Natural killer cell (primary cell): ENCODE results near the gene PIM3. TPM values are rescaled to one million over a fixed set of nuclear protein-coding genes. Genes with fewer than 3 reads are reported as not detected.
"Not testable (repeated sequence)": the region's sequence is repeated elsewhere in the genome, so short reads cannot be mapped to it uniquely, and the experiment has no call there.

Experiments used
- ATAC-seq, 3 donors: fragments of 150-1000 bp in 2 of 3; fragments of 200-7000 bp in 1 of 3; cut with Tn5 transposase; 1 replicate in 1 of 3; 2 replicates in 2 of 3; pipeline ENCODE4 v1.10.0; 2021; ENCODE audit warnings: mild to moderate bottlenecking in 2 of 3, moderate library complexity in 2 of 3
- DNase-seq, 2 donors: peaks; one replicate each; pipeline versions ENCODE4 v3.0.0 to v3.0.0-alpha.2; 2013 to 2021; ENCODE audit warnings: mixed read lengths in 1 of 2
- H3K27ac ChIP-seq: one replicate; pipeline ENCODE4 v1.5.1; 2013; ENCODE audit warnings: mild to moderate bottlenecking, low read length
- H3K27me3 ChIP-seq: one replicate; pipeline ENCODE4 v1.6.1; 2013; ENCODE audit warnings: low read length; ENCODE audit not compliant: control insufficient read depth, insufficient read depth
- H3K36me3 ChIP-seq: one replicate; pipeline ENCODE4 v1.6.1; 2013; ENCODE audit warnings: low read length; ENCODE audit not compliant: control insufficient read depth, insufficient read depth
- H3K4me1 ChIP-seq: one replicate; pipeline ENCODE4 v1.6.1; 2013; ENCODE audit warnings: low read length; ENCODE audit not compliant: control insufficient read depth, insufficient read depth
- H3K4me3 ChIP-seq: one replicate; pipeline ENCODE4 v1.5.1; 2013; ENCODE audit warnings: low read length
- H3K9me3 ChIP-seq: one replicate; pipeline ENCODE4 v1.6.1; 2013; ENCODE audit warnings: low read length; ENCODE audit not compliant: control insufficient read depth, insufficient read depth
- H3K27ac Mint-ChIP-seq, 2 donors: one replicate each; pipeline ENCODE4 v1.8.0; 2022; ENCODE audit warnings: mild to moderate bottlenecking in 2 of 2, mixed read lengths in 2 of 2, moderate library complexity in 1 of 2
- H3K27me3 Mint-ChIP-seq, 2 donors: one replicate each; pipeline ENCODE4 v1.8.0; 2022; ENCODE audit warnings: low read depth in 2 of 2, mixed read lengths in 2 of 2
- H3K36me3 Mint-ChIP-seq: one replicate; pipeline ENCODE4 v1.8.0; 2022; ENCODE audit warnings: mixed read lengths
- H3K4me1 Mint-ChIP-seq, 2 donors: one replicate each; pipeline ENCODE4 v1.8.0; 2022; ENCODE audit warnings: mixed read lengths in 2 of 2
- H3K4me3 Mint-ChIP-seq: one replicate; pipeline ENCODE4 v1.8.0; 2022; ENCODE audit warnings: mild to moderate bottlenecking, moderate library complexity, mixed read lengths
- H3K9me3 Mint-ChIP-seq, 2 donors: one replicate each; pipeline ENCODE4 v1.8.0; 2022; ENCODE audit warnings: mixed read lengths in 2 of 2
- CTCF ChIP-seq: fragments of 200-600 bp; IDR thresholded peaks from one replicate; pipeline ENCODE4 v1.8.0; 2022; ENCODE audit warnings: antibody characterized with exemption
- WGBS: methylation state at CpG from one replicate; pipeline ENCODE4 v1.1.7; 2013; ENCODE audit warnings: missing lambda C conversion rate; ENCODE audit not compliant: insufficient coverage; 5-methylcytosine and 5-hydroxymethylcytosine counted together
- intact Hi-C: fragments of 100-400 bp; cut with micrococcal nuclease; formaldehyde crosslinking; loops from one replicate; pipeline ENCODE4 v1.14.2; 2022
- total RNA-seq, 4 donors: library from RNA; stranded (reverse); fragments of 120-200 nt in 1 of 4; gene quantifications; one replicate each; pipeline versions ENCODE4 v1.2.3 to v1.2.4, GENCODE V29; 2013 to 2022

Gene PIM3
- total RNA-seq, 3 donors from 2014 or later (not counting 1 experiment from before 2014, with no cell fraction given): 107 to 130 (median 129) TPM

DNA sequence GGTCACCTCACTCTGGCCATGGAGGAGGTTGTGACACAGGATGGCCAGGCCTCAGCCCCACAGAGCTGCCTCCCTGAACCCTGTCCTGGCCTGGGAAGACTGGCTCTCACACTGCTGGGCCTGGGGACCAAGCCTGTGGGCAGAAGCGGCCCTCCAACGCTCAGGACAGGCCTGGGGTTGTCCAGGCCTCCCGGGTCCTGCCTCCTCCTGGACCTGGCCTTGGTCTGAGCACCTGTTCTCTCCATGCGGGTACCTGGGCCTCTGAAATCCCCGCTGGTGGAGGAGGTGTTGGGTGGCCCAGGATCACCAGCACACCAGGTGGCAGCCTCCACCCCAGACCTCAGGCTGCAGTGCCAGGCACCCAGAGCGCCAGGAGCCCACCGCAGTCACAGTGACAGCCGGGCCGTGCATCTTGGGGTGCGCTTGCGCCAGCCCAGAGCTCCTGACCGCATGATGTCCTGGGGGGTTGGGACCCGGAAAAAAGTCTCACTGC is 16.1 kb upstream of the PIM3 start:
- ATAC-seq: peak; percentile 41 to 60 (median 43)
- H3K27ac Mint-ChIP-seq: peak overlapping the region; percentile 54 to 84
- H3K4me3 Mint-ChIP-seq: no peak overlapping the region
- H3K9me3 Mint-ChIP-seq: no peaks in the 10 kb centered on the region
- intact Hi-C loops: no loop called here
- H3K4me1 ChIP-seq: peaks cover 24% of the 10 kb centered on the region
- no peaks in the 10 kb centered on the region for H3K36me3 ChIP-seq
- peak in 1 of 2 donors; percentile 44 for DNase-seq
- H3K4me1 Mint-ChIP-seq: peaks cover 0 to 18% of the 10 kb centered on the region in 2 donors
- no peak overlapping the region for H3K4me3 ChIP-seq
- peaks cover 4% of the 10 kb centered on the region for H3K9me3 ChIP-seq
- no peak for TF ChIP-seq CTCF
- peak overlapping the region; percentile 39 for H3K27ac ChIP-seq
- H3K36me3 Mint-ChIP-seq: no peaks in the 10 kb centered on the region
- no peaks in the 10 kb centered on the region for H3K27me3 Mint-ChIP-seq
- no peaks in the 10 kb centered on the region for H3K27me3 ChIP-seq
- WGBS: 93% methylated on average over 12 of the region's 13 CpGs

DNA sequence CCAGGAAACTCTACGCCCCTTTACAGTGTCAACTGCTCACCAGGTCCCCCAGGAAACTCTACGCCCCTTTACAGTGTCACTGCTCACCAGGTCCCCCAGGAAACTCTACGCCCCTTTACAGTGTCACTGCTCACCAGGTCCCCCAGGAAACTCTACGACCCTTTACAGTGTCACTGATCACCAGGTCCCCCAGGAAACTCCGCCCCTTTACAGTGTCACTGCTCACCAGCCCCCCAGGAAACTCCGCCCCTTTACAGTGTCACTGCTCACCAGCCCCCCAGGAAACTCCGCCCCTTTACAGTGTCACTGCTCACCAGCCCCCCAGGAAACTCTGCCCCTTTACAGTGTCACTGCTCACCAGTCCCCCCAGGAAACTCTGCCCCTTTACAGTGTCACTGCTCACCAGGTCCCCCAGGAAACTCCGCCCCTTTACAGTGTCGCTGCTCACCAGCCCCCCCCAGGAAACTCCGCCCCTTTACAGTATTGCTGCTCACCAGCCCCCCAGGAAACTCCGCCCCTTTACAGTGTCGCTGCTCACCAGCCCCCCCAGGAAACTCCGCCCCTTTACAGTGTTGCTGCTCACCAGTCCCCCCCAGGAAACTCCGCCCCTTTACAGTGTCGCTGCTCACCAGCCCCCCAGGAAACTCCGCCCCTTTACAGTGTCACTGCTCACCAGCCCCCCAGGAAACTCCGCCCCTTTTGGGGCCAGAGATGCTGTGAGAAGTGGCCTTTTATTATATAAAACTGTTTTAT is 15.4 kb upstream of the PIM3 start:
- H3K36me3 Mint-ChIP-seq, intact Hi-C loops, H3K27me3 Mint-ChIP-seq, H3K4me3 ChIP-seq, H3K36me3 ChIP-seq, H3K9me3 ChIP-seq, H3K4me3 Mint-ChIP-seq, H3K9me3 Mint-ChIP-seq, H3K27me3 ChIP-seq: not testable (repeated sequence)
- Mint-ChIP-seq H3K4me1 (peaks cover 0 to 18% of the 10 kb centered on the region in 2 donors), H3K27ac (peak overlapping the region; percentile 84 to 88)
- WGBS: 81% methylated on average over 8 of the region's 17 CpGs
- DNase-seq: peak; percentile 52 to 88
- ATAC-seq: peak; percentile 48 to 63 (median 57)
- H3K4me1 ChIP-seq: peaks cover 24% of the 10 kb centered on the region
- H3K27ac ChIP-seq: peak overlapping the region; percentile 39

GRCh38 chr22:49946612-49947295 is 13.8 kb upstream of the PIM3 start:
- Histone ChIP-seq H3K4me3 (no peak overlapping the region), H3K4me1 (peaks cover 24% of the 10 kb centered on the region), H3K36me3 (no peaks in the 10 kb centered on the region), H3K9me3 (peaks cover 4% of the 10 kb centered on the region), H3K27ac (no peak overlapping the region), H3K27me3 (no peaks in the 10 kb centered on the region)
- no peak for ATAC-seq
- Mint-ChIP-seq H3K4me1 (peaks cover 0 to 12% of the 10 kb centered on the region in 2 donors), H3K4me3 (no peak overlapping the region), H3K9me3 (no peaks in the 10 kb centered on the region), H3K27ac (peak overlapping the region; percentile 84 to 88), H3K27me3 (no peaks in the 10 kb centered on the region), H3K36me3 (no peaks in the 10 kb centered on the region)
- 97% methylated on average over 17 of the region's 17 CpGs for WGBS
- intact Hi-C loops: no loop called here
- DNase-seq: no peak
- TF ChIP-seq CTCF: no peak

GRCh38 chr22:49947296-49947622 is 13.3 kb upstream of the PIM3 start:
- no peaks in the 10 kb centered on the region for H3K9me3 Mint-ChIP-seq
- DNase-seq: no peak
- no peaks in the 10 kb centered on the region for H3K36me3 Mint-ChIP-seq
- Histone ChIP-seq H3K36me3 (no peaks in the 10 kb centered on the region), H3K4me1 (peaks cover 24% of the 10 kb centered on the region), H3K9me3 (peaks cover 4% of the 10 kb centered on the region), H3K27ac (no peak overlapping the region), H3K4me3 (no peak overlapping the region), H3K27me3 (no peaks in the 10 kb centered on the region)
- TF ChIP-seq CTCF: no peak
- H3K27me3 Mint-ChIP-seq: no peaks in the 10 kb centered on the region
- H3K4me1 Mint-ChIP-seq: peaks cover 0 to 12% of the 10 kb centered on the region in 2 donors
- 96% methylated on average over 5 of the region's 6 CpGs for WGBS
- H3K27ac Mint-ChIP-seq: no peak overlapping the region
- intact Hi-C loops: no loop called here
- ATAC-seq: no peak
- no peak overlapping the region for H3K4me3 Mint-ChIP-seq
